ENCODE results near the gene CCKAR.

DNA sequence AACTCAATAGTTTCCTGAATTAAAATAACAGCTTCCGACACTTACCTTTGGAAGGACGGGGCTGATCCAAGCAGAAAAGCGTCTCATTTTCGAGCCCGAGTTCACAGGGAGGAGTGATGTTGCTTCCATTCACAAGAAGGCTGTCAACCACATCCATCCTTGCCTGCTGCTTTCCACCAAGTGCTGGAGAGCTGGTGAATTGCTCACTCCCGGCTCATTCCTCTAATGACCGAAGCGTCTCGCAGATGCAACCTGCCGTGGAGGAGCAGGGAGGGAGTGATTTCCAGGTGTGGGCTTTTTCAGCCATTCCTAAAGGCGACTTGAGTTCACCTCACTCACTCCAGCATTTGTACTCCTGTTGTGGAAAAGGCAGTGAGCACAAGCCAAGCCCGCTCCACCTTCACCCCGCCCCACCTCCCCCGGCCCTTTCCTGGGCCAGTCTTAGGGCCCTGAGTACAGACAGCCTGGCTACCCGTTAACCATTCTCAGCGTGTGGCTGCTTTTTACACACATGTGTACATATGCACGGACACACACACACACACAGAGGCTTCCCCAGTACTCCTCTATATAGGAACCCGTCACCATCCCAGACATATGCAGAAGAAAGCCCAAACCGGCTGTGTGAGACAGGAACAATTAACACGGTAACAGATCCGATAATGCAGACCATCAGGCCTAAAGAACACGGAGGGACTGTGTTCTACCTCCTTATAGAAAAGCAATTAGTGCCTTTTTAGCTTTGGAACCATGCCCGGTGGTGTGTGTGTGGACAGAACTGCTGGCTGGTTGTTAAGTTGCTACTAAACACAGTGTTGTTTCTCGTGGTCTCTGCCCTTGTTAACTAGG, at the start of gene CCKAR:
- TF ChIP-seq, protein P1, sequence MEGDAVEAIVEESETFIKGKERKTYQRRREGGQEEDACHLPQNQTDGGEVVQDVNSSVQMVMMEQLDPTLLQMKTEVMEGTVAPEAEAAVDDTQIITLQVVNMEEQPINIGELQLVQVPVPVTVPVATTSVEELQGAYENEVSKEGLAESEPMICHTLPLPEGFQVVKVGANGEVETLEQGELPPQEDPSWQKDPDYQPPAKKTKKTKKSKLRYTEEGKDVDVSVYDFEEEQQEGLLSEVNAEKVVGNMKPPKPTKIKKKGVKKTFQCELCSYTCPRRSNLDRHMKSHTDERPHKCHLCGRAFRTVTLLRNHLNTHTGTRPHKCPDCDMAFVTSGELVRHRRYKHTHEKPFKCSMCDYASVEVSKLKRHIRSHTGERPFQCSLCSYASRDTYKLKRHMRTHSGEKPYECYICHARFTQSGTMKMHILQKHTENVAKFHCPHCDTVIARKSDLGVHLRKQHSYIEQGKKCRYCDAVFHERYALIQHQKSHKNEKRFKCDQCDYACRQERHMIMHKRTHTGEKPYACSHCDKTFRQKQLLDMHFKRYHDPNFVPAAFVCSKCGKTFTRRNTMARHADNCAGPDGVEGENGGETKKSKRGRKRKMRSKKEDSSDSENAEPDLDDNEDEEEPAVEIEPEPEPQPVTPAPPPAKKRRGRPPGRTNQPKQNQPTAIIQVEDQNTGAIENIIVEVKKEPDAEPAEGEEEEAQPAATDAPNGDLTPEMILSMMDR (IDR thresholded peaks at IDR 0.05 in 4 of 5, conservative IDR thresholded peaks at IDR 0.05 in 1 of 5): no peak
- no peak for TF ChIP-seq POLR2A (IDR thresholded peaks at IDR 0.05)
